ENCODE data around the gene ARHGEF26.

Gene ARHGEF26

GRCh38 chr3:154235330-154235729 lies 114.1 kb downstream of the ARHGEF26 start:
- H3K27me3 ChIP-seq (ENCODE audit: control insufficient read depth in 1 of 2, insufficient read depth in 1 of 2, low read length in 2 of 2), result no peaks in the 10 kb centered on the region
- no peak overlapping the region for H2AK5ac ChIP-seq (ENCODE audit: low read length, severe bottlenecking)
- no peak overlapping the region for H2BK12ac ChIP-seq (ENCODE audit: low read length in 2 of 2)
- H3K14ac ChIP-seq (ENCODE audit: low read length in 2 of 2), result no peak overlapping the region
- H4K8ac ChIP-seq (ENCODE audit: low read length), result no peak overlapping the region
- no peak overlapping the region for H4K91ac ChIP-seq (ENCODE audit: low read length)
- no peak overlapping the region for H2BK15ac ChIP-seq (ENCODE audit: low read depth, poor library complexity, severe bottlenecking)
- no peak overlapping the region for H3K18ac ChIP-seq (ENCODE audit: low read depth in 1 of 2, low read length in 2 of 2)
- 100% methylated on average over 1 of the region's 1 CpG for WGBS
- no peak overlapping the region for H3K23ac ChIP-seq (ENCODE audit: low read length in 2 of 2)
- H3K4ac ChIP-seq (ENCODE audit: low read depth in 1 of 2, low read length in 2 of 2), result no peak overlapping the region
- no peak overlapping the region for H2BK5ac ChIP-seq (ENCODE audit: low read depth, low read length, poor library complexity, severe bottlenecking)
- no peak overlapping the region for H3K27ac ChIP-seq (ENCODE audit: low read length, poor library complexity, severe bottlenecking)
- H3K4me3 ChIP-seq (ENCODE audit: insufficient read depth in 1 of 2, low read depth in 1 of 2, low read length in 2 of 2), result no peak overlapping the region
- no peak overlapping the region for H3K9ac ChIP-seq (ENCODE audit: low read length)
- no peaks in the 10 kb centered on the region for H3K36me3 ChIP-seq (ENCODE audit: control insufficient read depth in 1 of 2, insufficient read depth in 2 of 2, low read depth in 1 of 2, low read length in 2 of 2)
- no peaks in the 10 kb centered on the region for H3K9me3 ChIP-seq (ENCODE audit: control insufficient read depth, low read length)
- no peak overlapping the region for H3K4me2 ChIP-seq (ENCODE audit: low read length, poor library complexity, severe bottlenecking)
- no peak overlapping the region for H2AFZ ChIP-seq (ENCODE audit: low read depth, low read length)
- H3K4me1 ChIP-seq (ENCODE audit: control insufficient read depth, insufficient read depth, low read depth, low read length), result no peaks in the 10 kb centered on the region
- no peak overlapping the region for H2BK120ac ChIP-seq (ENCODE audit: low read depth, low read length)
- no peaks in the 10 kb centered on the region for H3K79me1 ChIP-seq (replicated peaks; ENCODE audit: low read length, poor library complexity, severe bottlenecking)
- DNase-seq, result peak; percentile 17

GRCh38 chr3:154236331-154236730 lies 115.1 kb downstream of the ARHGEF26 start:
- no peak overlapping the region for H4K91ac ChIP-seq (ENCODE audit: low read length)
- no peak overlapping the region for H3K27ac ChIP-seq (ENCODE audit: low read length, poor library complexity, severe bottlenecking)
- no peak overlapping the region for H2AK5ac ChIP-seq (ENCODE audit: low read length, severe bottlenecking)
- H3K36me3 ChIP-seq (ENCODE audit: control insufficient read depth in 1 of 2, insufficient read depth in 2 of 2, low read depth in 1 of 2, low read length in 2 of 2), result no peaks in the 10 kb centered on the region
- no peaks in the 10 kb centered on the region for H3K79me1 ChIP-seq (replicated peaks; ENCODE audit: low read length, poor library complexity, severe bottlenecking)
- no peaks in the 10 kb centered on the region for H3K4me1 ChIP-seq (ENCODE audit: control insufficient read depth, insufficient read depth, low read depth, low read length)
- H2BK15ac ChIP-seq (ENCODE audit: low read depth, poor library complexity, severe bottlenecking), result no peak overlapping the region
- H2BK120ac ChIP-seq (ENCODE audit: low read depth, low read length), result no peak overlapping the region
- no peak overlapping the region for H3K4ac ChIP-seq (ENCODE audit: low read depth in 1 of 2, low read length in 2 of 2)
- no peak overlapping the region for H3K4me3 ChIP-seq (ENCODE audit: insufficient read depth in 1 of 2, low read depth in 1 of 2, low read length in 2 of 2)
- no peak overlapping the region for H3K18ac ChIP-seq (ENCODE audit: low read depth in 1 of 2, low read length in 2 of 2)
- H2BK12ac ChIP-seq (ENCODE audit: low read length in 2 of 2), result no peak overlapping the region
- H3K23ac ChIP-seq (ENCODE audit: low read length in 2 of 2), result no peak overlapping the region
- 92% methylated on average over 3 of the region's 3 CpGs for WGBS
- no peaks in the 10 kb centered on the region for H3K27me3 ChIP-seq (ENCODE audit: control insufficient read depth in 1 of 2, insufficient read depth in 1 of 2, low read length in 2 of 2)
- H3K9me3 ChIP-seq (ENCODE audit: control insufficient read depth, low read length), result no peaks in the 10 kb centered on the region
- no peak overlapping the region for H2AFZ ChIP-seq (ENCODE audit: low read depth, low read length)
- no peak overlapping the region for H3K9ac ChIP-seq (ENCODE audit: low read length)
- H2BK5ac ChIP-seq (ENCODE audit: low read depth, low read length, poor library complexity, severe bottlenecking), result no peak overlapping the region
- H4K8ac ChIP-seq (ENCODE audit: low read length), result no peak overlapping the region
- H3K4me2 ChIP-seq (ENCODE audit: low read length, poor library complexity, severe bottlenecking), result no peak overlapping the region
- H3K14ac ChIP-seq (ENCODE audit: low read length in 2 of 2), result no peak overlapping the region
- no peak for DNase-seq

GRCh38 chr3:154240235-154240634 lies 119.0 kb downstream of the ARHGEF26 start:
- H3K27me3 ChIP-seq (ENCODE audit: control insufficient read depth in 1 of 2, insufficient read depth in 1 of 2, low read length in 2 of 2), result no peaks in the 10 kb centered on the region
- 90% methylated on average over 6 of the region's 6 CpGs for WGBS
- no peak overlapping the region for H3K9ac ChIP-seq (ENCODE audit: low read length)

GRCh38 chr3:154241496-154241895 lies 120.3 kb downstream of the ARHGEF26 start:
- Histone ChIP-seq H3K36me3 (ENCODE audit: control insufficient read depth in 1 of 2, insufficient read depth in 2 of 2, low read depth in 1 of 2, low read length in 2 of 2) (no peaks in the 10 kb centered on the region), H2AFZ (ENCODE audit: low read depth, low read length) (no peak overlapping the region), H2AK5ac (ENCODE audit: low read length, severe bottlenecking) (no peak overlapping the region), H3K4me2 (ENCODE audit: low read length, poor library complexity, severe bottlenecking) (no peak overlapping the region), H3K23ac (ENCODE audit: low read length in 2 of 2) (no peak overlapping the region), H3K14ac (ENCODE audit: low read length in 2 of 2) (no peak overlapping the region), H2BK5ac (ENCODE audit: low read depth, low read length, poor library complexity, severe bottlenecking) (no peak overlapping the region), H3K9ac (ENCODE audit: low read length) (no peak overlapping the region), H4K8ac (ENCODE audit: low read length) (no peak overlapping the region), H2BK12ac (ENCODE audit: low read length in 2 of 2) (no peak overlapping the region), H2BK15ac (ENCODE audit: low read depth, poor library complexity, severe bottlenecking) (no peak overlapping the region), H2BK120ac (ENCODE audit: low read depth, low read length) (no peak overlapping the region), H3K4me3 (ENCODE audit: insufficient read depth in 1 of 2, low read depth in 1 of 2, low read length in 2 of 2) (no peak overlapping the region), H3K79me1 (replicated peaks; ENCODE audit: low read length, poor library complexity, severe bottlenecking) (no peaks in the 10 kb centered on the region), H3K18ac (ENCODE audit: low read depth in 1 of 2, low read length in 2 of 2) (no peak overlapping the region), H3K4me1 (ENCODE audit: control insufficient read depth, insufficient read depth, low read depth, low read length) (no peaks in the 10 kb centered on the region), H3K27ac (ENCODE audit: low read length, poor library complexity, severe bottlenecking) (no peak overlapping the region), H3K27me3 (ENCODE audit: control insufficient read depth in 1 of 2, insufficient read depth in 1 of 2, low read length in 2 of 2) (no peaks in the 10 kb centered on the region), H3K4ac (ENCODE audit: low read depth in 1 of 2, low read length in 2 of 2) (no peak overlapping the region), H4K91ac (ENCODE audit: low read length) (no peak overlapping the region), H3K9me3 (ENCODE audit: control insufficient read depth, low read length) (no peaks in the 10 kb centered on the region)
- DNase-seq, result no peak
- 93% methylated on average over 5 of the region's 5 CpGs for WGBS

More at GRCh38 chr3:154240235-154240634, 119.0 kb downstream of the ARHGEF26 start:
- no peak overlapping the region for H2AFZ ChIP-seq (ENCODE audit: low read depth, low read length)
- H2BK15ac ChIP-seq (ENCODE audit: low read depth, poor library complexity, severe bottlenecking), result no peak overlapping the region
- no peak overlapping the region for H4K91ac ChIP-seq (ENCODE audit: low read length)
- H3K27ac ChIP-seq (ENCODE audit: low read length, poor library complexity, severe bottlenecking), result no peak overlapping the region
- no peak overlapping the region for H3K14ac ChIP-seq (ENCODE audit: low read length in 2 of 2)
- H3K4me3 ChIP-seq (ENCODE audit: insufficient read depth in 1 of 2, low read depth in 1 of 2, low read length in 2 of 2), result no peak overlapping the region
- no peaks in the 10 kb centered on the region for H3K4me1 ChIP-seq (ENCODE audit: control insufficient read depth, insufficient read depth, low read depth, low read length)
- H3K36me3 ChIP-seq (ENCODE audit: control insufficient read depth in 1 of 2, insufficient read depth in 2 of 2, low read depth in 1 of 2, low read length in 2 of 2), result no peaks in the 10 kb centered on the region
- no peak overlapping the region for H2AK5ac ChIP-seq (ENCODE audit: low read length, severe bottlenecking)
- H3K4ac ChIP-seq (ENCODE audit: low read depth in 1 of 2, low read length in 2 of 2), result no peak overlapping the region
- H2BK120ac ChIP-seq (ENCODE audit: low read depth, low read length), result no peak overlapping the region
- no peak overlapping the region for H2BK12ac ChIP-seq (ENCODE audit: low read length in 2 of 2)
- no peak overlapping the region for H3K23ac ChIP-seq (ENCODE audit: low read length in 2 of 2)
- H3K4me2 ChIP-seq (ENCODE audit: low read length, poor library complexity, severe bottlenecking), result no peak overlapping the region
- H3K79me1 ChIP-seq (replicated peaks; ENCODE audit: low read length, poor library complexity, severe bottlenecking), result no peaks in the 10 kb centered on the region
- H3K9me3 ChIP-seq (ENCODE audit: control insufficient read depth, low read length), result no peaks in the 10 kb centered on the region
- no peak overlapping the region for H2BK5ac ChIP-seq (ENCODE audit: low read depth, low read length, poor library complexity, severe bottlenecking)
- H4K8ac ChIP-seq (ENCODE audit: low read length), result no peak overlapping the region
- no peak overlapping the region for H3K18ac ChIP-seq (ENCODE audit: low read depth in 1 of 2, low read length in 2 of 2)
- no peak for DNase-seq

Data from mesenchymal stem cell (in vitro differentiated cells and primary cell).